ENCODE data around the gene CD9.

The CD9 gene

GRCh38 chr12:6221146-6221545 lies 20.9 kb downstream of the CD9 start:
- no peak for TF ChIP-seq CTCF (IDR thresholded peaks at IDR 0.05; ENCODE audit: extremely low read depth, missing control alignments)
- DNase-seq (ENCODE audit: low spot score), result no peak

DNA sequence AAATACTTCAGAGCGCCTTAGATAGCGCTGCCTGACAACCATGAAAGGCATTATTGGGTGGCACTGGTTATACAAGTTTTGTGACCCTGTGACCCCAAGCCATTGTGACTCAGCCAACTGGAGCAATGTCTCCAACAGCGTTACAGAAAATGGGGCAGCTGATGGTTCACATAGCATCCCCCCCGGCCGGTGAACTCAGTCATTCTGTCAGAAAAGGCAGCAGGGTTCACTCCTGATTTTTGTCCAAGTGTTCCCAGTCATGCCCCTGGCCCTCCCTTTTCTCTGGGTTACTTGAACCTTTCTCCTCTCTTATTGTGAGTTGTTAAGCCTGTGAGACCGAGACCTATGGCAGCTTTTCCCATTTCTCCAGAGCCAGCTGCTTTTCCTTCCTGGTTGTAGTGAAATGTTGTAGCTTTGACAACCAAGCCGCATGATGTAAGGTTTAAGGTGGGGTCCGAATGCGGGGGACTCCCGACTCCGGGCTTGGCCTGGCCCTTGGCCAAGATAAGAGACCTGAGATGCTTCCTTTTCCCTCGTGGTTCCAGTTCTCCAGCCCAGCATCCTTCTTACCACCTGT lies 22.0 kb downstream of the CD9 start:
- TF ChIP-seq CTCF (IDR thresholded peaks at IDR 0.05; ENCODE audit: extremely low read depth, missing control alignments), result no peak
- no peak for DNase-seq (ENCODE audit: low spot score)

- no peak for DNase-seq (ENCODE audit: low spot score)
- no peak for TF ChIP-seq CTCF (IDR thresholded peaks at IDR 0.05; ENCODE audit: extremely low read depth, missing control alignments)
These were observed 23.3 kb downstream of the CD9 start for GRCh38 chr12:6223545-6223944.

DNA sequence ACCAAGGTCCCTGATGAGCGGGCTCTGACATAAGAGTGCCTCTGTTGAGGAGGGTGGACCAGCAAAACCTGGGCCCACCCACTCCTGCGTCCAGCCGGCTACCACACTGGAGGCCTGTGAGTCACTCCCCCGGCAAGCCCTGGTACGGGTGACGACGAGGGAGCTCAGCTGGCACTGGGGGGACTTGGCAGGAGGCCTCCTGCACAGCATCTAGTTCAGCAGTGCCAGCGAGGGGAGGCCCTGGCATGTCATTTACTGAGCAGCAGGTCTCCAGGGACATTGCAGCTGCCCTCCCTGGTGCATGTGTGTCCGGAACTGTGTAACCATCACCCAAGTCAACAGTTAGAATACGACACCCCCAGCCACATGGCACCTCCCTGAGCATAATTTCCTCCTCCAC lies 24.4 kb downstream of the CD9 start:
- DNase-seq (ENCODE audit: low spot score), result no peak
- TF ChIP-seq CTCF (IDR thresholded peaks at IDR 0.05; ENCODE audit: extremely low read depth, missing control alignments), result no peak

DNA sequence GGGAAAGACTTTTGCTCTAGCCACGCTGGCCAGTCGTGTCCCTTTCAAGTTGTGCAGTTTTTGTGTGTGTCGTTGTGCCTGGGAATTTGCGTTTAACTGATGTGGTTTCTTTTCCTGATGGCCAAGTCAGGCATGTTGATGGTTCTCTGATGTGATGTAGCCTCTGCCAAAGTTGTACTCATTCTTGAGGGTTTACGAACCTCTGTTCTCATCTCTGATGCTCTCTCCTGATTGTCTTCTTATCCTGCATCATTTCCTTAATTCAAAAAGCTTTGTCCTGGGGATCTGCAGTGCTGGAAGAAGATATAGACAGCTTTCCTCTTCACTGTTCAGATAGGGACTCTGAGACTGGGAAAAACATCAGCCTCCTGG lies 25.4 kb downstream of the CD9 start:
- no peak for TF ChIP-seq CTCF (IDR thresholded peaks at IDR 0.05; ENCODE audit: extremely low read depth, missing control alignments)
- no peak for DNase-seq (ENCODE audit: low spot score)

DNA sequence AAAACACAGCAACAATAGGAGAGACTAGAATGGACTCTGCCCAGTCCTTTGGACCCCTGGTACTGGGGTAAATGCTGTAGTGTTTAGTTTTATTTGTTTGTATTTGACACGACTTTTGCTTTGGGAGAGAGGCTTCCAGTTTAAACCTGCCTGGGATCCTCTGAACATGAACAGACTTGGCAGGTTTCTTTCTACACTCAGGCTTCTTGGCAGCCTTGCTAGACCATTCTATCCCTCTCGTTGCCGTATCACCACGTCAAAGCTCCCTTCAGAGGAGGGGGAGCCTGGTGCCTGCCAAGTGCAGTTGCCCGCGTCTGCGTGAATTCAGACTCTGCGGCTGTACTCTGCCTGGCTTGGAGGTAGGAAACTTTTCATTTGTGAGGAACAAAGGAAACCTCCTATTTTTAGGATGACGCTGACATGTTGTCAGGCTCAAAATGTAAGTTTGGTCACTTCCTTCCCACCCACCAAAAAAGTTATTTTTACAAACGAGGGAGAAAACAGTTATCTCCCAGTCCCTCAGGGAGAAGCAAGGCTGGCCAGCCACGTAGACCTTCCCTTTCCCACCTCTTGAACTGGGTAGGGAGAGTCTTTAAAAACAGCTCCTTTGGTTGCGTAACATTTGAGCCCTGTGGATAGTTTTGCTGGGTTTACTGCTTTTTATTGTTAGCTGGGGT lies 25.9 kb downstream of the CD9 start:
- no peak for TF ChIP-seq CTCF (IDR thresholded peaks at IDR 0.05; ENCODE audit: extremely low read depth, missing control alignments)
- DNase-seq (ENCODE audit: low spot score), result no peak

GRCh38 chr12:6226679-6227051 lies 26.5 kb downstream of the CD9 start:
- no peak for DNase-seq (ENCODE audit: low spot score)
- TF ChIP-seq CTCF (IDR thresholded peaks at IDR 0.05; ENCODE audit: extremely low read depth, missing control alignments), result no peak

All from GM20000 (cell line).